GM23248 (cell line): Measurements from ENCODE around the gene HSP90AB1. TPM values are rescaled to one million over a fixed set of nuclear protein-coding genes. Genes with fewer than 3 reads are reported as not detected.
A peak's percentile ranks its signal among the peaks of the same experiment; 100 is the strongest.

ENCODE experiments used
- DNase-seq: peaks from one replicate; pipeline ENCODE4 v3.0.0-alpha.2; 2015
- H2AFZ ChIP-seq: fragments of 200-600 bp; sonication (generic); 2 replicates; pipeline ENCODE4 v1.6.1; 2016; ENCODE audit warnings: antibody characterized with exemption
- H3F3A ChIP-seq: fragments of 200-600 bp; sonication (generic); 2 replicates; pipeline ENCODE4 v1.6.1; 2016; ENCODE audit warnings: mild to moderate bottlenecking, antibody characterized with exemption, mixed run types; ENCODE audit not compliant: insufficient read depth
- H3K27ac ChIP-seq: fragments of 200-600 bp; sonication (generic); 2 replicates; pipeline ENCODE4 v1.5.1; 2016; ENCODE audit warnings: mild to moderate bottlenecking
- H3K27me3 ChIP-seq: fragments of 200-600 bp; sonication (generic); replicated peaks from 2 replicates; pipeline ENCODE4 v1.6.1; 2016; ENCODE audit warnings: mild to moderate bottlenecking; ENCODE audit not compliant: insufficient read depth
- H3K36me3 ChIP-seq: fragments of 200-600 bp; sonication (generic); 2 replicates; pipeline ENCODE4 v1.6.1; 2016; ENCODE audit warnings: low read depth, mild to moderate bottlenecking
- H3K4me1 ChIP-seq: fragments of 200-600 bp; sonication (generic); 2 replicates; pipeline ENCODE4 v1.6.1; 2016; ENCODE audit warnings: mild to moderate bottlenecking; ENCODE audit not compliant: insufficient read depth
- H3K4me2 ChIP-seq: fragments of 200-600 bp; sonication (generic); one replicate; pipeline ENCODE4 v1.6.1; 2016; ENCODE audit warnings: mild to moderate bottlenecking; ENCODE audit not compliant: unreplicated experiment
- H3K4me3 ChIP-seq: fragments of 200-600 bp; sonication (generic); 2 replicates; pipeline ENCODE4 v1.5.1; 2016; ENCODE audit warnings: mild to moderate bottlenecking
- H3K79me2 ChIP-seq: fragments of 200-600 bp; sonication (generic); 2 replicates; pipeline ENCODE4 v1.6.1; 2016; ENCODE audit warnings: mild to moderate bottlenecking; ENCODE audit not compliant: insufficient read depth
- H3K9ac ChIP-seq: fragments of 200-600 bp; sonication (generic); 2 replicates; pipeline ENCODE4 v1.6.1; 2016; ENCODE audit warnings: mild to moderate bottlenecking
- H3K9me2 ChIP-seq: fragments of 200-600 bp; sonication (generic); 2 replicates; pipeline ENCODE4 v1.6.1; 2016; ENCODE audit warnings: mixed run types, mild to moderate bottlenecking, moderate library complexity; ENCODE audit not compliant: insufficient read depth
- H3K9me3 ChIP-seq: fragments of 200-600 bp; sonication (generic); one replicate; pipeline ENCODE4 v1.6.1; 2017; ENCODE audit warnings: low read depth
- H4K20me1 ChIP-seq: fragments of 200-600 bp; sonication (generic); 2 replicates; pipeline ENCODE4 v1.6.0; 2016; ENCODE audit not compliant: insufficient read depth
- EZH2 ChIP-seq: fragments of 200-600 bp; sonication (generic); IDR thresholded peaks from 2 replicates; pipeline ENCODE4 v1.6.1; 2018; ENCODE audit warnings: antibody characterized with exemption, mild to moderate bottlenecking; ENCODE audit not compliant: insufficient read depth, poor library complexity, severe bottlenecking
- EZH2phosphoT487 ChIP-seq: fragments of 200-600 bp; sonication (generic); IDR thresholded peaks from 2 replicates; pipeline ENCODE4 v1.6.1; 2018; ENCODE audit warnings: antibody characterized with exemption, moderate library complexity, mild to moderate bottlenecking, low read depth; ENCODE audit not compliant: insufficient read depth
- WGBS, 2 experiments: methylation state at CpG; one replicate each; pipeline ENCODE4 v1.1.6; 2015 to 2017; ENCODE audit warnings: low lambda C conversion rate in 2 of 2, low coverage in 1 of 2; ENCODE audit errors: missing lambda C conversion rate in 2 of 2; 5-methylcytosine and 5-hydroxymethylcytosine counted together
- in situ Hi-C: fragments of 300-500 bp; cut with MboI; formaldehyde crosslinking; loops from 2 replicates; pipeline ENCODE4 v1.15.0; 2020
- polyA plus RNA-seq: library from polyadenylated mRNA; unstranded; fragments of >200 nt; fragmentation: Nextera tagmentation; extraction: Ambion mirVana; gene quantifications from 2 replicates; pipeline ENCODE4 v1.2.1, GENCODE V29; 2016
- total RNA-seq: library from RNA; depleted of rRNA; stranded (reverse); fragments of >200 nt; shearing (Covaris generic); gene quantifications from 2 replicates; pipeline ENCODE4 v1.2.3, GENCODE V29; 2014

The HSP90AB1 gene
- total and polyA plus RNA-seq, 2 experiments from 2014 or later = 392 to 732 TPM

GRCh38 chr6:44285552-44286284 is 38.8 kb downstream of the HSP90AB1 start:
- Histone ChIP-seq H2AFZ (no peak overlapping the region), H3K36me3 (no peaks in the 10 kb centered on the region), H3K9me3 (no peaks in the 10 kb centered on the region), H3K4me3 (no peak overlapping the region), H3K27ac (no peak overlapping the region), H3K9ac (no peak overlapping the region), H3F3A (no peaks in the 10 kb centered on the region), H3K4me2 (no peak overlapping the region), H3K9me2 (no peaks in the 10 kb centered on the region), H4K20me1 (no peaks in the 10 kb centered on the region), H3K4me1 (no peaks in the 10 kb centered on the region), H3K27me3 (peaks cover 27% of the 10 kb centered on the region), H3K79me2 (no peaks in the 10 kb centered on the region)
- peak; percentile 38 for DNase-seq
- no peak for TF ChIP-seq EZH2phosphoT487
- TF ChIP-seq EZH2 = no peak
- in situ Hi-C loops = no loop called here
- 75 to 76% methylated on average over 23 to 25 of the region's 25 CpGs for WGBS, 2 experiments

- no peaks in the 10 kb centered on the region for H4K20me1 ChIP-seq
- H3K36me3 ChIP-seq = no peaks in the 10 kb centered on the region
- no peak overlapping the region for H3K4me3 ChIP-seq
- no peaks in the 10 kb centered on the region for H3K79me2 ChIP-seq
- H3K9me3 ChIP-seq = no peaks in the 10 kb centered on the region
- H3K9me2 ChIP-seq = no peaks in the 10 kb centered on the region
- no peak overlapping the region for H3K9ac ChIP-seq
- DNase-seq = no peak
- H3K27ac ChIP-seq = no peak overlapping the region
- TF ChIP-seq EZH2phosphoT487 = no peak
- H3K4me2 ChIP-seq = no peak overlapping the region
- H3K4me1 ChIP-seq = no peaks in the 10 kb centered on the region
- H3F3A ChIP-seq = no peaks in the 10 kb centered on the region
- peaks cover 30% of the 10 kb centered on the region for H3K27me3 ChIP-seq
- in situ Hi-C loops = no loop called here
- no peak overlapping the region for H2AFZ ChIP-seq
- 72 to 80% methylated on average over 9 to 12 of the region's 12 CpGs for WGBS, 2 experiments
Observed at GRCh38 chr6:44286285-44286565, 39.3 kb downstream of the HSP90AB1 start.

- in situ Hi-C loops = no loop called here
- H2AFZ ChIP-seq = no peak overlapping the region
- H3F3A ChIP-seq = no peaks in the 10 kb centered on the region
- 23 to 30% methylated on average over 2 of the region's 2 CpGs for WGBS, 2 experiments
- H3K9me3 ChIP-seq = no peaks in the 10 kb centered on the region
- H3K9ac ChIP-seq = no peak overlapping the region
- no peak overlapping the region for H3K27ac ChIP-seq
- H3K27me3 ChIP-seq = peaks cover 34% of the 10 kb centered on the region
- TF ChIP-seq EZH2phosphoT487 = no peak
- TF ChIP-seq EZH2 = no peak
- H3K4me2 ChIP-seq = no peak overlapping the region
- DNase-seq = no peak
- H3K79me2 ChIP-seq = no peaks in the 10 kb centered on the region
- H3K4me1 ChIP-seq = no peaks in the 10 kb centered on the region
- no peaks in the 10 kb centered on the region for H3K9me2 ChIP-seq
- H3K4me3 ChIP-seq = no peak overlapping the region
- no peaks in the 10 kb centered on the region for H4K20me1 ChIP-seq
- no peaks in the 10 kb centered on the region for H3K36me3 ChIP-seq
Observed at GRCh38 chr6:44286747-44287146, 39.8 kb downstream of the HSP90AB1 start.

- Histone ChIP-seq H3K9me3 (no peaks in the 10 kb centered on the region), H3K4me2 (no peak overlapping the region), H3K27me3 (peaks cover 54% of the 10 kb centered on the region), H3K36me3 (no peaks in the 10 kb centered on the region), H3F3A (no peaks in the 10 kb centered on the region), H3K9me2 (no peaks in the 10 kb centered on the region), H4K20me1 (no peaks in the 10 kb centered on the region), H3K9ac (no peak overlapping the region), H3K79me2 (no peaks in the 10 kb centered on the region), H3K27ac (no peak overlapping the region), H3K4me3 (no peak overlapping the region), H2AFZ (no peak overlapping the region), H3K4me1 (no peaks in the 10 kb centered on the region)
- DNase-seq = no peak
- no peak for TF ChIP-seq EZH2phosphoT487
- TF ChIP-seq EZH2 = no peak
- in situ Hi-C loops = no loop called here
- WGBS, 2 experiments = 15 to 18% methylated on average over 7 of the region's 7 CpGs
Observed at GRCh38 chr6:44289726-44290260, 42.9 kb downstream of the HSP90AB1 start.
